Activated CD8-positive, alpha-beta memory T cell treated with anti-CD3 and anti-CD28 coated beads, Interleukin-2, amount 50 U/mL, for 1 hour (primary cell): ENCODE results near the gene CRISP2.
"Not testable (repeated sequence)": the region's sequence is repeated elsewhere in the genome, so short reads cannot be mapped to it uniquely, and the experiment has no call there.

Source experiments
- DNase-seq: peaks from one replicate; pipeline ENCODE4 v3.0.0-alpha.2; 2020; ENCODE audit errors: extremely low read depth

The CRISP2 gene

GRCh38 chr6:49713346-49713745 lies at the start of gene CRISP2:
Gene CRISP2, minus strand, starts transcription at chr6:49713543. Its CDS starts 4,347 bp downstream, at chr6:49709196.
- DNase-seq: no peak

GRCh38 chr6:49744259-49744658 lies 30.9 kb upstream of the CRISP2 start, which contains the start of gene CRISP3:
Gene CRISP3, minus strand, starts transcription at chr6:49744388. Its CDS starts 21 bp downstream, at chr6:49744367.
- no peak for DNase-seq

DNA sequence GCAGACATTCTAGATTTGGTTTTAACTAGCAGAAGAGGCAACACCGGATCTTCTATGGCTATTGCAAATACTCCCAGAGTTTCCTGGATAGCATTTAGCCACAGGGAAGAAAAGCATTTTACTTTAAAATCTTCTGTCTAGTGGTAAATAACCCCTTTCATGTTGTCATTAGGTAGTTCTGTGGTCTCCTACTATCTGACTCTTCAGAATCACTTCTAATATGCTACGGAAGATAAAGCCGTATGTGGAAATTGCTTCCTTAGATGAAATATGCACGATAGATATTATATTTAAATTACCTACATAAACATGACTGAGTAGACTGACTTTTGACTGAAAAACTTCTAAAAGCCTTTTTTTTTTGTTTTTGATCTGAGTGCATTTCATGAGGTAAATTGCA lies 30.1 kb upstream of the CRISP2 start:
- DNase-seq: no peak

DNA sequence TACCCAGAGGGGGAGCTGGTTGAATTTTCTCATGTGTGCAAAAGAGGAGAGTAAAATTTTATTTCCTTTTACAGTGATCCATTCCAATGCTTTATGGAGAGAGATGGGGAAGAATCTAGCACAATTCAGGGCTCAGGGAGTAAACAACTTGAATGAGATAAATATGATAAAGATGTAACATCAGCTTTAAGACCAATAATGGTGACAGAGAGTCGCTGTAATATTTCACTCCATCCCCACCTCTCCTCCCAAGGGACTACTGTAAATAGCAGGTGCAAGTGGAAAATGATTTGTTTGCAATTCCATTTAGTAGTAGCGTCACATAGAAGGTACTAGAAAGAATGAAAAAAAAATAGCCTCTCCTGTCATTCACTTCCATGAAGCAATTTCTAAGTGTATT lies 26.1 kb upstream of the CRISP2 start:
- no peak for DNase-seq

DNA sequence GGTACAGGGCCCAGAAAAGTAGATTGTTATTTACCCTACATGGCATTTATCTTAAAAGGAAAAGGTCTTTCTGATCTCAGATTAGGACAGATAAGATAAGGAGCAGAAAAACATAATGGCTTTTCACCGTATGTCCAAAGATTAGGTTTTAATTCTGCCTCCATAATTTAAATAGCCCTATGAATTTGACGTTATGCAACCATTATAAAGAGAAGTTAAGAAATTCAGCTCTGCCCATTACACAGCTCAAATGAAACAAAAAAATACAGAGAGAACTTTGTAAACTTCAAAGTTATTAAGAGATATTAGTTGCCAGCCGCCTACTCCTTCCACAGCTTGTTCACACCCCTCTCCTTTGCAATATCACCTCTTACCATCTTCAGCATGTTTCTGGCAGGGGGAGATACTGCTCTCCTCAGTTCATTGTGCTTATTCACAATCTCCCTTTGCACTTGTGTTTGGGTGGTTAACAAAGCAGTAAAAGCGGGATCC lies 22.7 kb upstream of the CRISP2 start:
- no peak for DNase-seq

DNA sequence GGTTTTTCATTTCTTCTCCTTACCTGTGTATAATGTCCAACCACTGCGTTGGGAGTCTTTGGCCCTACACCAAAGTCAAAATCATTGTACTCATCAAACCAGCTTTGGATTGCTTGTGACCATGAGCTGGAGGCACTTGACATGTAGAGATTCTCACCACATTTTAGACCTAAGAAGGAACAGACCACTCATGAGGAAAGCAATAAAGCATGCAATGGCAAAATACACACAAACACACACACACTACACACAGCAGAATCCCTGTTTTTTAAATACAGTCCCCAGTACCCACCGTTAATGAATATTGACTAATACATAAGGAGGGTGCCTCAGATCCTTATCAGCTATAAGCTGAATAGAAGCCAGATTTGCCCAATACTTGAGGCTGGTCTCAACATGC lies 20.3 kb upstream of the CRISP2 start:
- DNase-seq: no peak

DNA sequence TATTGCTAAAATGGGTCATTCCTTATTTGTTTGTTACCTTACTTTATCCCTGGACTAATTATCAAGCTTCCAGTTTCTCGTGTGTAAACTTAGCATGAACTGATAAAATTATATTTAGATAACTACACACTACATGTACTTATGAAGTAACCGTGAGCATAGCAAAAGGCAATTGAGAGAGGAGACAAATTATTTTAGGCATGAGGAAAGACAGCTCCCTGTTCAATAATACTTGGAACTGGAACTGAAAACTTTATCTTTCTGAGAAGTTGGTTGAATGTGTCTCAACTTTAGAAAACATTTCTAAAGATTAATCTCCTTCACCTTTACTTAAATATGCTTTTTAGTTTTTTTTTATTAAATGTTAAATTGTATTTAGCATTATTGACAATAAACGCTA lies 19.4 kb upstream of the CRISP2 start:
- DNase-seq: no peak

DNA sequence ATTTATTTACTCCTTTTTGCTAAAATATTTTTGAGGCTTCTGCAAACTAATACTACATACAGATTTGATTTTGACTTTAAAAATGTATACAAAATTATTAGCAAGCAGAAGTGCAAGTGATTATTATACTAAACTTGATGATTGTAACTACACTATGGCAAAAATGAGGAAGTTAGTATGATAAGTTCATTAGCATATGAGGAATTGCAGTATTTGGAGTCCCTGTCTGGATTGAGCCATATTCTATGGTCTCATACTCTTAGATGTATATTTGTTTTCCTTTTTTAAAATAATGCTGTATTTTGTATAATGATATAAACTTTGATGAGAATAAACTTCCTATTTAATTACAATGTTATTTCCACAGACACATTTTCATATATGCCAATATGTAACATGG lies 16.9 kb upstream of the CRISP2 start:
- no peak for DNase-seq

DNA sequence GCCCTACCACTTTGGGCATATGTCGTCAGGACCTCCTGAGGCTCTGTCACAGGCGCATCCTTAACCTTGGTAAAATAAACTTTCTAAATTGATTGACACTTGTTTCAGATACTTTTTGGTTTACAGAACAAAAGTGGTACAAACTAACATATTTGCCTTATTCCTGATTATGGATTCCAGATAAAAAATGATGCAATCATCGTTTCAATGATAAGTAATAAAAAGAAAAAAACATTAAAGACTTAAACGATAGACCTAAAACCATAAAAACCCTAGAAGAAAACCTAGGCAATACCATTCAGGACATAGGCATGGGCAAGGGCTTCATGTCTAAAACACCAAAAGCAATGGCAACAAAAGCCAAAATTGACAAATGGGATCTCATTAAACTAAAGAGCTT lies 10.6 kb upstream of the CRISP2 start:
- DNase-seq: not testable (repeated sequence)

DNA sequence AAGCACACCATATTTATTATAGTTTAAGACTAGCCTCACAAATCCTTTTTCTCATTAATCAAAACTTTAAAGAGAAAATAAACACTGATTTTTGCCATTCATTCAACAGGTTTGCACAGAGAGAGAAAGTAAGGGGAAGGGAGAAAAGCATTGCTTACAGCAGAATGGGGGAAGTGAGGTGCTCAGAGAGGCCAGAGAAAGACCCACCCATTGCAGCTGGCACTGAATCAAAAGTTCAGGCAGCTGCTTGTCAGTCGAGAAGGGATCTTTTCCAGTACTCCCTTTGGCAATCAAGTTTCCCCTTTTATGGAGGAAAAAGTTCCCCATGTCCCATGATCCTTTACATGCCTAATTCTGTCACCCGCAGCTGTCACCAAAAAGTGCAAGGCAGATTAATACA lies 8.0 kb upstream of the CRISP2 start:
- DNase-seq: no peak

GRCh38 chr6:49720372-49720771 lies 7.0 kb upstream of the CRISP2 start:
- no peak for DNase-seq

DNA sequence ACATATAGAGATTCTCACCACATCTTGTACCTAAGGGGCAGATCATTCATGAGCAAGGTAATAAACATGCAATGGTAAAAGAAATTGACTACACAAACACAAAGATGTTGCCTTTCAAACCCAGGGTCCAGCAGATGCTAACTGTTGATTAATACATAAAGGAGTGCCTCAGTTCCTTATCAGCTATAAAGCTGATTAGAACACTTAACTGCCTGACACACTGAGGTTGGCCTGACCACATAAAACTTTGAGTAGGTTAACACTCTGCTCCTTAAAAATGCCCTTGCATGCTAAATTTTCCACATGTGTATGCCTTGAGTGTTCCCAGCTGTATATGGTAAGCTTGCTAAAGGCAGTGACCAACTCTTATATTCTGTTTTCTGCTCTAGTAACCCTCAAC lies 14.9 kb downstream of the CRISP2 start:
- DNase-seq: no peak

GRCh38 chr6:49693512-49693911 lies 19.8 kb downstream of the CRISP2 start:
- no peak for DNase-seq

- no peak for DNase-seq
Measured at GRCh38 chr6:49692534-49692933, 20.8 kb downstream of the CRISP2 start.

DNA sequence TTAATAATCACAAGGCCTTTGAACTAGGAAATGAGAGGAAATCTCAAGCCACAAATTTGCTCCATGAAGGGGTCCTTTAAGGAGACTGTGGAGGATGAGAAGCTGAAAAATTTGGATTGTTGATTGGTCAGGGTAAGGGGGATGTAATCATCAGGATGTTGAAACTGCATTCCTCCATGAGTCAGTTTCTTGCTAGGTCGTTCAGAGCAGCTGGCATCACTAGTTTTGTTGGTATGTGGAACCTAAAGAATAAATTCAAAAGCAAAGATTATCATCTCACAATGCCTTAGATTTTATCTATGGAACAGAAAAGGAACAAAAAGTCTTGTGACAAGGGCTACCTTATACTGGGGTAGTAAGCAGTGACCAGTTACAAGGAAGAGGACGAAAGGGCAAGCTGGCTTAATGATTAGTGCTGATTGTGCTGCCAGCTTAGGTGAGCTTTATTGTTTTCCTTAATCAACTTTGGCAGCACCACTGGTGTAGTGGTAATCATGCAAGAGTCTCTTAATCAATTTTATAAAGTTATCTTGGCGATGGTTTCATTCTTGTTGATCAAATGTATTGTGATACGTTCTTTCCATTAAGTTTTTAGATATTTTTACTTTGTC lies 36.6 kb downstream of the CRISP2 start:
- no peak for DNase-seq

DNA sequence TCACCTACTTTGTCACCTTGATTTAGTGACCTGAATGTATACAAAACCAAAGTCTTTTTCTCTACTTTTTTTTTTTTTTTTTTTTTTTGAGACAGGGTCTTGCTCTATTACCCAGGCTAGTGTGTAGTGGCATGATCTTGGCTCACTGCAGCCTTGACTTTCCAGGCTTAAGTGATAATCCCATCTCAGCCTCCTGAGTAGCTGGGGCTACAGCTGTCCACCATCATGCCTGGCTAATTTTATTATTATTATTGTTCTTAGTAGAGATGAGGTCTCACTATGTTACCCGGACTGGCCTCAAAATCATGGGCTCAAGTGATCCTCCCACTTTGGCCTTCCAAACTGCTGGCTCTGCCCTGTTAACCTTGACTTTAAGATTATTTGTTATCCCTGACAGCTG lies 37.5 kb downstream of the CRISP2 start:
- DNase-seq: no peak

- DNase-seq: no peak
Measured at GRCh38 chr6:49668083-49668511, 45.2 kb downstream of the CRISP2 start.

DNA sequence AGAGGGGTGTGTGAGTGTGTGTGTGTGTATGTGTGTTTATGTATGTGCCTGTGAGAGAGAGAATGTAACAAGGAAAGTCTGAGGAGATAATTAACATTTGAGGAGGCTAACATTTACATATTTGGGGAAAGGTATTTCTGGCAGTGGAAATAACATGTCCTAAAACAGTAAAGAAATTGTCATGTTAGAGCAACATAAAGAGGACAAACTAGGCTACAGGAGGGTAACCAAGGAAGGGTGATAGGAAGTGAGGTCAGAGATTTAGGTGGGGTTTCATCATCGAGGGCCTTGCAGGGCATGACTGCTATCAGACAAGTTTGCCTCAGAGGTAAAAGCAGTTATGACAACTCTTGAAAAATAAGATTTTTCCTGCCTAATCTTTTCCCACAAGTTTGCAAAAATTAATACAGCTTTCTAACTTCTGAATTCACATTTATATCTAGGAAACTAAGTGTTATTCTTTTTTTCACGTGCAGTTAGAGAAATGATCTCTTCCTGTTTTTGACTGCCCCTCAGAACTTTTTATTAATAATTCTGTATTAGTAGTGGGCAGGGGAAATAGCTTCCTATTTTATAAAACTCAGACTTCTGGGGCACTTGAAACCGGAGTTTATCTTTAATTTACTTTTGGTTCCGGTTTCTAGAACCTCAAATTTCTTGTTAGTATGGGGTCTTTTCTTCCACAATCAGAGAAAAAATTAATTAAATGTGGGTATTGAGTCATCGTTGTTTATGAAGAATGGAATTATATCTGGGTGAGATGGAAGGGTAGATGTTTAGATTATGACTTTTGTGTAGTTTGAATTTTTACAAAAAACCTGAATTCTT lies 46.2 kb downstream of the CRISP2 start:
- DNase-seq: no peak

GRCh38 chr6:49666480-49666879 lies 46.9 kb downstream of the CRISP2 start:
- DNase-seq: no peak

- no peak for DNase-seq
Measured at GRCh38 chr6:49664817-49665216, 48.5 kb downstream of the CRISP2 start.

- DNase-seq: not testable (repeated sequence)
Measured at GRCh38 chr6:49664054-49664453, 49.3 kb downstream of the CRISP2 start.

GRCh38 chr6:49662892-49663261 lies 50.5 kb downstream of the CRISP2 start:
- DNase-seq: no peak

- DNase-seq: no peak
Measured at GRCh38 chr6:49662231-49662891, 51.0 kb downstream of the CRISP2 start.
